GM12878 (cell line): Measurements from ENCODE around the gene PPP1CC.

Experiments
- CEBPB ChIP-seq, 2 experiments: fragments of 150-350 bp in 1 of 2; IDR thresholded peaks; 2 replicates each; pipeline ENCODE4 v1.6.1; 2012 to 2014; ENCODE audit warnings: low read depth in 2 of 2, low read length in 2 of 2, borderline replicate concordance in 1 of 2, inconsistent platforms in 1 of 2
- EGR1 ChIP-seq, 2 experiments: IDR thresholded peaks; 1 replicate in 1 of 2; 2 replicates in 1 of 2; pipeline ENCODE4 v1.6.1; 2011 to 2012; ENCODE audit warnings: low read depth in 2 of 2, low read length in 2 of 2, borderline replicate concordance in 1 of 2, mild to moderate bottlenecking in 1 of 2, moderate library complexity in 1 of 2
- FOS ChIP-seq: IDR thresholded peaks from 3 replicates; pipeline ENCODE4 v1.6.1; 2011; ENCODE audit warnings: borderline replicate concordance; ENCODE audit not compliant: insufficient read length; ENCODE audit errors: extremely low read depth
- POLR2A ChIP-seq: IDR thresholded peaks from 2 replicates; pipeline ENCODE4 v1.6.1; 2011; ENCODE audit warnings: low read depth, mild to moderate bottlenecking, low read length
- SP1 ChIP-seq: IDR thresholded peaks from one replicate; pipeline ENCODE4 v1.6.1; 2011; ENCODE audit warnings: low read depth, low read length
- ZNF24 ChIP-seq: fragments of 450-650 bp; IDR thresholded peaks from 2 replicates; pipeline ENCODE4 v1.6.1; 2017; ENCODE audit warnings: antibody characterized with exemption, mild to moderate bottlenecking
- TF ChIP-seq, protein P1 (sequence below): fragments of 450-650 bp; IDR thresholded peaks from 2 replicates; pipeline ENCODE4 v1.6.1; 2016; ENCODE audit warnings: mild to moderate bottlenecking
- TF ChIP-seq, protein P2 (sequence below), 3 experiments: IDR thresholded peaks in 2 of 3; conservative IDR thresholded peaks in 1 of 3; 2 replicates each; pipeline ENCODE4 v1.5.1; 2011; ENCODE audit warnings: low read depth in 3 of 3, low read length in 3 of 3, mild to moderate bottlenecking in 3 of 3, control low read depth in 2 of 3, moderate library complexity in 2 of 3, inconsistent platforms in 1 of 3, mixed read lengths in 1 of 3; ENCODE audit not compliant: control insufficient read depth in 2 of 3, insufficient read depth in 1 of 3; ENCODE audit errors: extremely low read depth in 1 of 3

DNA sequence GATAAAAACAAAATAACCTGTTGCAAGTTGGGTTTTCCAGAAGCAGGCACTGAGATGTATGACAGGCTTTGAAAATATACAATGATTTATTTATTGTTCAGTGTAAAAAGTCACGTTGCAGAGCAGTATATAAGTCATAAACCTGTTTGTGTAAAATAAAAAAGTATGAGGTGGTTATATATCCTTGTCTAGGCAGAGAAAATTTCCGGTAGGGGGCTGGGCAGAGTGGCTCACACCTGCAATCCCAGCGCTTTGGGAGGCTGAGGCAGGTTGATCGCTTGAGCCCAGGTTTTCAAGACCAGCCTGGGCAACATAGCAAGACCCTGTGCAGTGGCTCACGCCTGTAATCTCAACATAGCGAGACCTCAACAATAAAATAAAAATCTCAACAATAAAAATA, 16.2 kb upstream of the PPP1CC start:
- TF ChIP-seq FOS (no peak), POLR2A (no peak), CEBPB (IDR thresholded peaks at IDR 0.05; ENCODE audit: borderline replicate concordance in 1 of 2, low read depth in 2 of 2, low read length in 2 of 2) (no peak), EGR1 (IDR thresholded peaks at IDR 0.05; ENCODE audit: borderline replicate concordance in 1 of 2, low read depth in 2 of 2, low read length in 2 of 2) (no peak), ZNF24 (no peak), SP1 (no peak)
- TF ChIP-seq, protein P1, sequence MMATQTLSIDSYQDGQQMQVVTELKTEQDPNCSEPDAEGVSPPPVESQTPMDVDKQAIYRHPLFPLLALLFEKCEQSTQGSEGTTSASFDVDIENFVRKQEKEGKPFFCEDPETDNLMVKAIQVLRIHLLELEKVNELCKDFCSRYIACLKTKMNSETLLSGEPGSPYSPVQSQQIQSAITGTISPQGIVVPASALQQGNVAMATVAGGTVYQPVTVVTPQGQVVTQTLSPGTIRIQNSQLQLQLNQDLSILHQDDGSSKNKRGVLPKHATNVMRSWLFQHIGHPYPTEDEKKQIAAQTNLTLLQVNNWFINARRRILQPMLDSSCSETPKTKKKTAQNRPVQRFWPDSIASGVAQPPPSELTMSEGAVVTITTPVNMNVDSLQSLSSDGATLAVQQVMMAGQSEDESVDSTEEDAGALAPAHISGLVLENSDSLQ, result no peak
- TF ChIP-seq, protein P2, sequence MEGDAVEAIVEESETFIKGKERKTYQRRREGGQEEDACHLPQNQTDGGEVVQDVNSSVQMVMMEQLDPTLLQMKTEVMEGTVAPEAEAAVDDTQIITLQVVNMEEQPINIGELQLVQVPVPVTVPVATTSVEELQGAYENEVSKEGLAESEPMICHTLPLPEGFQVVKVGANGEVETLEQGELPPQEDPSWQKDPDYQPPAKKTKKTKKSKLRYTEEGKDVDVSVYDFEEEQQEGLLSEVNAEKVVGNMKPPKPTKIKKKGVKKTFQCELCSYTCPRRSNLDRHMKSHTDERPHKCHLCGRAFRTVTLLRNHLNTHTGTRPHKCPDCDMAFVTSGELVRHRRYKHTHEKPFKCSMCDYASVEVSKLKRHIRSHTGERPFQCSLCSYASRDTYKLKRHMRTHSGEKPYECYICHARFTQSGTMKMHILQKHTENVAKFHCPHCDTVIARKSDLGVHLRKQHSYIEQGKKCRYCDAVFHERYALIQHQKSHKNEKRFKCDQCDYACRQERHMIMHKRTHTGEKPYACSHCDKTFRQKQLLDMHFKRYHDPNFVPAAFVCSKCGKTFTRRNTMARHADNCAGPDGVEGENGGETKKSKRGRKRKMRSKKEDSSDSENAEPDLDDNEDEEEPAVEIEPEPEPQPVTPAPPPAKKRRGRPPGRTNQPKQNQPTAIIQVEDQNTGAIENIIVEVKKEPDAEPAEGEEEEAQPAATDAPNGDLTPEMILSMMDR (IDR thresholded peaks at IDR 0.05 in 2 of 3, conservative IDR thresholded peaks at IDR 0.05 in 1 of 3; ENCODE audit: control insufficient read depth in 2 of 3, extremely low read depth in 1 of 3, insufficient read depth in 1 of 3, low read depth in 3 of 3, low read length in 3 of 3), result no peak
